ENCODE measurements around the gene LYPD6B.
A peak's percentile ranks its signal among the peaks of the same experiment; 100 is the strongest.

LYPD6B gene

DNA sequence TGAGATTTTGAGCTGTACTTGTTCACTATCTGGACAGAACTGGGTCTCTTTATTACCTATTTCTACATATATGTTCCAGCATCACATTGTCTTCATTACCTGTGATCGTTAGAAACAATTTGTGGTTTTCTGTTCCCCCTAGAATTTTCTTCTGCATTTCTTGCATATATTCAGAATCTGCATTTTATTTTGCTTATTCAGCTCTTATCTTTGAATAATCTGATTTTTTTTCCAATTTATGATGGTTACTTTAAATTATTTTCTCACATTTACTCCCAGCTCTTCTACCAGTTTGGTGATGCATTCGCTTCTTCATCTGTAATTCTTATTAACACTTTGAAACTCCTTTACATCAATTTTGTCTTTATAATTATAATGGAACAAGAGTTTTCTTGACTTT is 55.1 kb downstream of the LYPD6B start:
- no peak overlapping the region for H2BK15ac ChIP-seq (replicated peaks; ENCODE audit: low read depth)
- H3K4me1 ChIP-seq (ENCODE audit: control insufficient read depth, low read depth, low read length), result no peaks in the 10 kb centered on the region
- no peak overlapping the region for H3K18ac ChIP-seq (ENCODE audit: low read length)
- H3K4ac ChIP-seq (ENCODE audit: low read depth, low read length), result no peak overlapping the region
- H2BK5ac ChIP-seq (ENCODE audit: low read length), result no peak overlapping the region
- no peak overlapping the region for H2BK120ac ChIP-seq (ENCODE audit: low read depth, low read length)
- no peak overlapping the region for H3K23ac ChIP-seq (ENCODE audit: low read length)
- no peak overlapping the region for H2AK5ac ChIP-seq (ENCODE audit: low read length)
- no peak overlapping the region for H3K4me2 ChIP-seq (ENCODE audit: low read length)
- no peak overlapping the region for H3K9ac ChIP-seq (ENCODE audit: low read length)
- H3K27ac ChIP-seq (ENCODE audit: low read depth, low read length), result no peak overlapping the region
- H3K56ac ChIP-seq (ENCODE audit: low read length), result no peak overlapping the region
- H3K79me2 ChIP-seq (ENCODE audit: control insufficient read depth, insufficient read depth, low read length), result no peaks in the 10 kb centered on the region
- no peak overlapping the region for H3K4me3 ChIP-seq (ENCODE audit: low read length)
- WGBS (ENCODE audit: extremely low coverage, insufficient coverage, low lambda C conversion rate), result no CpG with 5 or more reads among the region's 2 CpGs
- H3K27me3 ChIP-seq (ENCODE audit: insufficient read depth, low read length, poor library complexity), result no peaks in the 10 kb centered on the region
- H3K79me1 ChIP-seq (ENCODE audit: low read length), result no peaks in the 10 kb centered on the region
- DNase-seq, result no peak
- H4K5ac ChIP-seq (ENCODE audit: low read length), result no peak overlapping the region
- H4K8ac ChIP-seq (ENCODE audit: low read depth, low read length), result no peak overlapping the region
- no peaks in the 10 kb centered on the region for H3K36me3 ChIP-seq (ENCODE audit: control insufficient read depth, insufficient read depth, low read length)

DNA sequence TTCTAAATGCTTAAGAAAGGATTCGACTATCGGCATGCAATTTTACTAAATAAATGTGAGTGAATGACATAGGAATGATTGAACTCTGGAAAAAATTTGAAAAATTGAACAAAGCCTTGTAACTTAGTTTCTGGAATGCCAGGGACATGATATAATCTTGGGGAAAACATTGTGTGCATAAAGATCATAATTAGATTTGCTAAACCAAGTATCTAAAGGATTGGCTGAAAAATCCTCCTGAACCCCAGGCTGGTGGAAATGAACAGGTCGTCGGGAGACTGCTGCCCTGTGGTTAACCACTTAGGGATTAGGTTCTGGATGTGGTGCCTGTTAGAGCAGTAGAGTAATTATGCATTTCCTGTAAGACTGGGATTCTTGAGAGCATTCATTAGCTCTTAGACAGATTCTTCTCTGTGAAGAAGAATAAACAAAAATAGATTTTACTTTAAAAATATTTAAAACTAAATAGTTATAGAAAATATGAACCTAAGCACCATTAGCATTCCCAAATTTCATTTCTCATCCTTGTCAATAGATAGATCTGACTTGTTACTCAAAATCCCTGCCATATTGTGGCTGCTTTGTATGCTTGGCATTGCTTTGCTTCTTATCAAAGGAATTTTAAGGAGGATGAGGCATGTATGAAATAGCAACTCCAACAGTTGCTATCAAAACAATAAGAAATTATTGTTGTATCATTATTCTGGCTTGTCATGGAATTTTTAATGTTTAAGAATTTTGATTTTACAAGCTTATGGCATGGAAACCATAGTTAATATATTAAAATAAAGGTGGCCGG is 55.9 kb downstream of the LYPD6B start:
- no CpG with 5 or more reads among the region's 5 CpGs for WGBS (ENCODE audit: extremely low coverage, insufficient coverage, low lambda C conversion rate)
- DNase-seq, result peak; percentile 79

DNA sequence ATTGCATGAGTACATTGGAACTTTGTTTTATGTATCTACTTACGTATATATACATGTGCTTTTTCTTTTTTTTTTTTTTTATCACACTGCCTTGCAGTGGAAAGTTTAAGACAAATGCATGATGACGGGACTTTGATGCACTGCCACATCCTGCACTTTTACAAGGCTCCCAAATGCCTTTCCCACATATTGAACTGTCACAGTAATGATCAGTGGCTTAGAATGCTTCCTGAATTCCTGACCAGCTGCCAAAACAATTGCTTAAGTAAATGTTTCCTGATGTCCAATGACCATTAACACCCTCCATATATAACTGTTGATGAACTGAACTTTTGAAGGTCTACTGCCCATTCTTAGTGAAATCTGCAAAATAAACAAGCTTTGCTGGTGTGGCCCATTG is 60.2 kb downstream of the LYPD6B start:
- Histone ChIP-seq H3K27me3 (ENCODE audit: insufficient read depth, low read length, poor library complexity) (no peaks in the 10 kb centered on the region), H3K4me3 (ENCODE audit: low read length) (no peak overlapping the region), H2BK15ac (replicated peaks; ENCODE audit: low read depth) (no peak overlapping the region), H4K8ac (ENCODE audit: low read depth, low read length) (no peak overlapping the region), H3K56ac (ENCODE audit: low read length) (no peak overlapping the region), H3K4me2 (ENCODE audit: low read length) (no peak overlapping the region), H2BK5ac (ENCODE audit: low read length) (no peak overlapping the region), H3K9ac (ENCODE audit: low read length) (no peak overlapping the region), H2AK5ac (ENCODE audit: low read length) (no peak overlapping the region), H3K79me2 (ENCODE audit: control insufficient read depth, insufficient read depth, low read length) (no peaks in the 10 kb centered on the region), H3K27ac (ENCODE audit: low read depth, low read length) (no peak overlapping the region), H3K23ac (ENCODE audit: low read length) (no peak overlapping the region), H2BK120ac (ENCODE audit: low read depth, low read length) (no peak overlapping the region), H3K4me1 (ENCODE audit: control insufficient read depth, low read depth, low read length) (no peaks in the 10 kb centered on the region), H4K5ac (ENCODE audit: low read length) (no peak overlapping the region), H3K79me1 (ENCODE audit: low read length) (no peaks in the 10 kb centered on the region), H3K4ac (ENCODE audit: low read depth, low read length) (no peak overlapping the region), H3K36me3 (ENCODE audit: control insufficient read depth, insufficient read depth, low read length) (no peaks in the 10 kb centered on the region), H3K18ac (ENCODE audit: low read length) (no peak overlapping the region)
- DNase-seq, result no peak
- no CpG with 5 or more reads among the region's 2 CpGs for WGBS (ENCODE audit: extremely low coverage, insufficient coverage, low lambda C conversion rate)

More for the DNA sequence above, 55.9 kb downstream of the LYPD6B start:
- no peak overlapping the region for H4K8ac ChIP-seq (ENCODE audit: low read depth, low read length)
- H2BK120ac ChIP-seq (ENCODE audit: low read depth, low read length), result no peak overlapping the region
- H3K18ac ChIP-seq (ENCODE audit: low read length), result no peak overlapping the region
- no peak overlapping the region for H3K23ac ChIP-seq (ENCODE audit: low read length)
- H3K4me1 ChIP-seq (ENCODE audit: control insufficient read depth, low read depth, low read length), result no peaks in the 10 kb centered on the region
- no peak overlapping the region for H3K27ac ChIP-seq (ENCODE audit: low read depth, low read length)
- H3K79me2 ChIP-seq (ENCODE audit: control insufficient read depth, insufficient read depth, low read length), result no peaks in the 10 kb centered on the region
- H3K4me3 ChIP-seq (ENCODE audit: low read length), result no peak overlapping the region
- H3K4me2 ChIP-seq (ENCODE audit: low read length), result no peak overlapping the region
- no peaks in the 10 kb centered on the region for H3K79me1 ChIP-seq (ENCODE audit: low read length)
- H4K5ac ChIP-seq (ENCODE audit: low read length), result no peak overlapping the region
- H3K56ac ChIP-seq (ENCODE audit: low read length), result no peak overlapping the region
- H2BK15ac ChIP-seq (replicated peaks; ENCODE audit: low read depth), result no peak overlapping the region
- H2AK5ac ChIP-seq (ENCODE audit: low read length), result no peak overlapping the region
- H3K36me3 ChIP-seq (ENCODE audit: control insufficient read depth, insufficient read depth, low read length), result no peaks in the 10 kb centered on the region
- H3K27me3 ChIP-seq (ENCODE audit: insufficient read depth, low read length, poor library complexity), result no peaks in the 10 kb centered on the region
- H2BK5ac ChIP-seq (ENCODE audit: low read length), result no peak overlapping the region
- no peak overlapping the region for H3K9ac ChIP-seq (ENCODE audit: low read length)
- no peak overlapping the region for H3K4ac ChIP-seq (ENCODE audit: low read depth, low read length)

DNA sequence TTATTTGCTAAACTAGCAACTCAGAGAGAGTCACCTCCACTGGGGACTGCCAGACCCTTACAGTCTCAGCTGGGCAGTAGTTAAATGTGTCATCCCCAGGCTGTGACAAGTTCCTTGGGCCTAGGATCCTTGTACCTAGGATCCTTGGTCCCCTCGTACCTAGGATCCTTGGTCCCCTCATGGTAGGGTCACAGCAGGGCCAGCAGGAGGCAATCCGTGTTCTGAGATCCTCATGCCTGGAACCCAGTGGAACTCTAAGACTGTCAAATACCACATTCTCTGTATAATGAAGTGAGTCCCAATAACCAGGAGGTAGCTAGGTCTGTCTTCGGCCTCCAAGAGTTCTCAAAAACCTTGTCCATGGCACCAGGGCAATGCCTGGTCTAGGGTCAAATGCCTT is 60.8 kb downstream of the LYPD6B start:
- DNase-seq, result peak; percentile 34
- Histone ChIP-seq H2BK15ac (replicated peaks; ENCODE audit: low read depth) (no peak overlapping the region), H4K5ac (ENCODE audit: low read length) (no peak overlapping the region), H3K23ac (ENCODE audit: low read length) (no peak overlapping the region), H2BK5ac (ENCODE audit: low read length) (no peak overlapping the region), H3K27me3 (ENCODE audit: insufficient read depth, low read length, poor library complexity) (no peaks in the 10 kb centered on the region), H3K4ac (ENCODE audit: low read depth, low read length) (no peak overlapping the region), H3K18ac (ENCODE audit: low read length) (no peak overlapping the region), H3K79me1 (ENCODE audit: low read length) (no peaks in the 10 kb centered on the region), H3K9ac (ENCODE audit: low read length) (no peak overlapping the region), H3K56ac (ENCODE audit: low read length) (no peak overlapping the region), H3K79me2 (ENCODE audit: control insufficient read depth, insufficient read depth, low read length) (no peaks in the 10 kb centered on the region), H3K27ac (ENCODE audit: low read depth, low read length) (no peak overlapping the region), H3K4me3 (ENCODE audit: low read length) (no peak overlapping the region), H3K36me3 (ENCODE audit: control insufficient read depth, insufficient read depth, low read length) (no peaks in the 10 kb centered on the region), H3K4me1 (ENCODE audit: control insufficient read depth, low read depth, low read length) (no peaks in the 10 kb centered on the region), H2AK5ac (ENCODE audit: low read length) (no peak overlapping the region), H2BK120ac (ENCODE audit: low read depth, low read length) (no peak overlapping the region), H4K8ac (ENCODE audit: low read depth, low read length) (no peak overlapping the region), H3K4me2 (ENCODE audit: low read length) (no peak overlapping the region)
- WGBS (ENCODE audit: extremely low coverage, insufficient coverage, low lambda C conversion rate), result no CpG with 5 or more reads among the region's 3 CpGs

DNA sequence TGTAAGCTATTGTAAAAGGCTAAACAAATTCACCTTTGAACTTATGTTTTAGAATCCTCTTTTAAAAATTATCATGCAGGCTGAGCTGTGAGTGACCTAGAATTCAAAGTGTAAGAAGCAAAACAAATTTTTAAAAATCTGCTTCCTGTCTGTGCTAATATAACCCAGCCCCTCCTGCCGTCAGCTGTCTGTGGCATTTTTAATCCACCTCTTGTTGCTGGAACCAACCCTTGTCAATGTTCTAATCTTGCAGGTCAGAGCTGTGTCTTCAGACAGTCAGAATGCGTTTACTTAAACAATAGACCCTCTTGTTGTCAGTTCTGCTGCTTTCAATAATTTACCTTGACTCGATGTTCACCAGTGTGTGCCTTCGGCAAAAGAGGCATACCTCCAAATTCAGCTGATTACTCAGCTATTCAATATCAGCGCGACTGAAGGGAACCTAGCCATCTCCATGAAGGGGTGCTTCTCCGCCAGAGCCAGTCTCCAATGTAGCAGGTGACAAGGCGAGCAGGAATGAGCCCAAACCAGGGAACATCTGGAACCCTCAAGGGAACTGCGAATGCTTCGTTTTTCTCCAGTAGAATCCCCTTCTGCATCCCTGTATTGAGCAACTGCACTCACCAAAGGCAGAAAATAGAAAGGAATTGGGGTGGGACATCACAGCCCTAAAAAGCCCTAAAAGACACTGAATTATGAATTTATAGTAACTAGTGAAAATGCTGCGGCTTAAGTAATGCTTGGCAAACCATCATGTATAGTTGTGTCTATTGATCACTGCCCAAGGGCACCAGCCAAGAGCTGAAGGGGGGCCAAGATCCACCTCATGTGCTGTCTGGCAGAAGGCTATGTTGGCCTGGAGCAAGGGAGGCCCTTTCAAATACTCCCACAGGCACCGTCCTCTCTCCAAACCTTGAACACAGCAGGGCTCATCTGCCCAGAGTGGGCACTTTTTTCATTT is 62.5 kb downstream of the LYPD6B start:
- no peaks in the 10 kb centered on the region for H3K4me1 ChIP-seq (ENCODE audit: control insufficient read depth, low read depth, low read length)
- no peak overlapping the region for H2BK120ac ChIP-seq (ENCODE audit: low read depth, low read length)
- no peak for DNase-seq
- H4K8ac ChIP-seq (ENCODE audit: low read depth, low read length), result no peak overlapping the region
- no peaks in the 10 kb centered on the region for H3K79me2 ChIP-seq (ENCODE audit: control insufficient read depth, insufficient read depth, low read length)
- WGBS (ENCODE audit: extremely low coverage, insufficient coverage, low lambda C conversion rate), result no CpG with 5 or more reads among the region's 12 CpGs
- H2AK5ac ChIP-seq (ENCODE audit: low read length), result no peak overlapping the region
- no peak overlapping the region for H3K4ac ChIP-seq (ENCODE audit: low read depth, low read length)
- no peaks in the 10 kb centered on the region for H3K27me3 ChIP-seq (ENCODE audit: insufficient read depth, low read length, poor library complexity)
- H3K79me1 ChIP-seq (ENCODE audit: low read length), result no peaks in the 10 kb centered on the region
- no peak overlapping the region for H3K18ac ChIP-seq (ENCODE audit: low read length)
- no peak overlapping the region for H3K56ac ChIP-seq (ENCODE audit: low read length)
- no peak overlapping the region for H3K23ac ChIP-seq (ENCODE audit: low read length)
- no peak overlapping the region for H3K27ac ChIP-seq (ENCODE audit: low read depth, low read length)
- no peak overlapping the region for H3K4me3 ChIP-seq (ENCODE audit: low read length)
- H3K9ac ChIP-seq (ENCODE audit: low read length), result no peak overlapping the region
- no peak overlapping the region for H4K5ac ChIP-seq (ENCODE audit: low read length)
- no peak overlapping the region for H2BK15ac ChIP-seq (replicated peaks; ENCODE audit: low read depth)
- no peak overlapping the region for H2BK5ac ChIP-seq (ENCODE audit: low read length)
- no peak overlapping the region for H3K4me2 ChIP-seq (ENCODE audit: low read length)
- no peaks in the 10 kb centered on the region for H3K36me3 ChIP-seq (ENCODE audit: control insufficient read depth, insufficient read depth, low read length)
